Natural killer cell (primary cell): ENCODE data around the gene INPP5K. TPM values are rescaled to one million over a fixed set of nuclear protein-coding genes. Genes with fewer than 3 reads are reported as not detected.

Experiments
- ATAC-seq, 3 donors: fragments of 150-1000 bp in 2 of 3; fragments of 200-7000 bp in 1 of 3; cut with Tn5 transposase; 1 replicate in 1 of 3; 2 replicates in 2 of 3; pipeline ENCODE4 v1.10.0; 2021; ENCODE audit warnings: mild to moderate bottlenecking in 2 of 3, moderate library complexity in 2 of 3
- DNase-seq, 2 donors: peaks; one replicate each; pipeline versions ENCODE4 v3.0.0 to v3.0.0-alpha.2; 2013 to 2021; ENCODE audit warnings: mixed read lengths in 1 of 2
- H3K27ac ChIP-seq: one replicate; pipeline ENCODE4 v1.5.1; 2013; ENCODE audit warnings: mild to moderate bottlenecking, low read length
- H3K27me3 ChIP-seq: one replicate; pipeline ENCODE4 v1.6.1; 2013; ENCODE audit warnings: low read length; ENCODE audit not compliant: control insufficient read depth, insufficient read depth
- H3K36me3 ChIP-seq: one replicate; pipeline ENCODE4 v1.6.1; 2013; ENCODE audit warnings: low read length; ENCODE audit not compliant: control insufficient read depth, insufficient read depth
- H3K4me1 ChIP-seq: one replicate; pipeline ENCODE4 v1.6.1; 2013; ENCODE audit warnings: low read length; ENCODE audit not compliant: control insufficient read depth, insufficient read depth
- H3K4me3 ChIP-seq: one replicate; pipeline ENCODE4 v1.5.1; 2013; ENCODE audit warnings: low read length
- H3K9me3 ChIP-seq: one replicate; pipeline ENCODE4 v1.6.1; 2013; ENCODE audit warnings: low read length; ENCODE audit not compliant: control insufficient read depth, insufficient read depth
- H3K27ac Mint-ChIP-seq, 2 donors: one replicate each; pipeline ENCODE4 v1.8.0; 2022; ENCODE audit warnings: mild to moderate bottlenecking in 2 of 2, mixed read lengths in 2 of 2, moderate library complexity in 1 of 2
- H3K27me3 Mint-ChIP-seq, 2 donors: one replicate each; pipeline ENCODE4 v1.8.0; 2022; ENCODE audit warnings: low read depth in 2 of 2, mixed read lengths in 2 of 2
- H3K36me3 Mint-ChIP-seq: one replicate; pipeline ENCODE4 v1.8.0; 2022; ENCODE audit warnings: mixed read lengths
- H3K4me1 Mint-ChIP-seq, 2 donors: one replicate each; pipeline ENCODE4 v1.8.0; 2022; ENCODE audit warnings: mixed read lengths in 2 of 2
- H3K4me3 Mint-ChIP-seq: one replicate; pipeline ENCODE4 v1.8.0; 2022; ENCODE audit warnings: mild to moderate bottlenecking, moderate library complexity, mixed read lengths
- H3K9me3 Mint-ChIP-seq, 2 donors: one replicate each; pipeline ENCODE4 v1.8.0; 2022; ENCODE audit warnings: mixed read lengths in 2 of 2
- WGBS: methylation state at CpG from one replicate; pipeline ENCODE4 v1.1.7; 2013; ENCODE audit warnings: missing lambda C conversion rate; ENCODE audit not compliant: insufficient coverage; 5-methylcytosine and 5-hydroxymethylcytosine counted together
- intact Hi-C: fragments of 100-400 bp; cut with micrococcal nuclease; formaldehyde crosslinking; loops from one replicate; pipeline ENCODE4 v1.14.2; 2022
- total RNA-seq, 4 donors: library from RNA; stranded (reverse); fragments of 120-200 nt in 1 of 4; gene quantifications; one replicate each; pipeline versions ENCODE4 v1.2.3 to v1.2.4, GENCODE V29; 2013 to 2022
- TF ChIP-seq, protein P1 (sequence below): fragments of 200-600 bp; IDR thresholded peaks from one replicate; pipeline ENCODE4 v1.8.0; 2022; ENCODE audit warnings: antibody characterized with exemption

Gene INPP5K
- total RNA-seq, 3 donors from 2014 or later (not counting 1 experiment from before 2014, with no cell fraction given) = 278 to 317 (median 292) TPM

DNA sequence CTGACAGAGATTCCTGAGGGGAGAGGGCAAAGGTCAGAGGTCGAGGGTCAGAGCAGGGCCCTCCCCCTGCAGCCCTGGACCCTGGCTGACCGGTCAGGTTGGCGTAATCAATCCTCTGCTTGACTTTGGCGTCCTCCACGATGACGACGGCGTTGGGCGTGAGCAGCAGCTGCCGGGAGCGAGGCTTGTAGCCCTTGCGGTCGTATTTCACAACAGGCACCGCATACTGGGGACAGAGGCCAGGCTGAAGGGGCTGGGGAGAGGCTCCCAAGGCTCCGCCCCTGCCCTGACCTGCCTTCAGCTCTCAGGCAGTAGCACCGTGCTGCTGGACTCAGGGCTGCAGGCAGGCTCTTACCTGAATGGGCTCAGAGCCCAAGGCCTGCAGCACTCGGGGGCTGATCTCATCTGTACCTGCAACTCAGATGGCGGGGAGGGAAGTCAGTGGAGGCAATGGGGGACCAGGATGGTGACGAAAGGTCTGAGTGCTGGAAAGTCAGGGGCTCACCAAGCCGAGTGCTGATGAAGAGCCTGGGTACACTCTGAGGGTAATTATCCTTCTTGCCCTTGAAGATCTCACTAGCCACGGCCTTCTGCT is 48.4 kb downstream of the INPP5K start:
- intact Hi-C loops = no loop called here
- H3K4me1 Mint-ChIP-seq = peaks cover 6% of the 10 kb centered on the region in 2 donors
- no peaks in the 10 kb centered on the region for H3K9me3 ChIP-seq
- H3K4me3 Mint-ChIP-seq = no peak overlapping the region
- DNase-seq (no peak), ATAC-seq (no peak)
- peaks cover 26 to 41% of the 10 kb centered on the region in 2 donors for H3K27me3 Mint-ChIP-seq
- peaks cover 2% of the 10 kb centered on the region for H3K27me3 ChIP-seq
- no peak overlapping the region for H3K27ac Mint-ChIP-seq
- H3K27ac ChIP-seq = no peak overlapping the region
- H3K36me3 ChIP-seq = no peaks in the 10 kb centered on the region
- no peaks in the 10 kb centered on the region for H3K9me3 Mint-ChIP-seq
- H3K4me1 ChIP-seq = peaks cover 16% of the 10 kb centered on the region
- TF ChIP-seq, protein P1, sequence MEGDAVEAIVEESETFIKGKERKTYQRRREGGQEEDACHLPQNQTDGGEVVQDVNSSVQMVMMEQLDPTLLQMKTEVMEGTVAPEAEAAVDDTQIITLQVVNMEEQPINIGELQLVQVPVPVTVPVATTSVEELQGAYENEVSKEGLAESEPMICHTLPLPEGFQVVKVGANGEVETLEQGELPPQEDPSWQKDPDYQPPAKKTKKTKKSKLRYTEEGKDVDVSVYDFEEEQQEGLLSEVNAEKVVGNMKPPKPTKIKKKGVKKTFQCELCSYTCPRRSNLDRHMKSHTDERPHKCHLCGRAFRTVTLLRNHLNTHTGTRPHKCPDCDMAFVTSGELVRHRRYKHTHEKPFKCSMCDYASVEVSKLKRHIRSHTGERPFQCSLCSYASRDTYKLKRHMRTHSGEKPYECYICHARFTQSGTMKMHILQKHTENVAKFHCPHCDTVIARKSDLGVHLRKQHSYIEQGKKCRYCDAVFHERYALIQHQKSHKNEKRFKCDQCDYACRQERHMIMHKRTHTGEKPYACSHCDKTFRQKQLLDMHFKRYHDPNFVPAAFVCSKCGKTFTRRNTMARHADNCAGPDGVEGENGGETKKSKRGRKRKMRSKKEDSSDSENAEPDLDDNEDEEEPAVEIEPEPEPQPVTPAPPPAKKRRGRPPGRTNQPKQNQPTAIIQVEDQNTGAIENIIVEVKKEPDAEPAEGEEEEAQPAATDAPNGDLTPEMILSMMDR = no peak
- 92% methylated on average over 21 of the region's 21 CpGs for WGBS
- no peaks in the 10 kb centered on the region for H3K36me3 Mint-ChIP-seq
- no peak overlapping the region for H3K4me3 ChIP-seq

DNA sequence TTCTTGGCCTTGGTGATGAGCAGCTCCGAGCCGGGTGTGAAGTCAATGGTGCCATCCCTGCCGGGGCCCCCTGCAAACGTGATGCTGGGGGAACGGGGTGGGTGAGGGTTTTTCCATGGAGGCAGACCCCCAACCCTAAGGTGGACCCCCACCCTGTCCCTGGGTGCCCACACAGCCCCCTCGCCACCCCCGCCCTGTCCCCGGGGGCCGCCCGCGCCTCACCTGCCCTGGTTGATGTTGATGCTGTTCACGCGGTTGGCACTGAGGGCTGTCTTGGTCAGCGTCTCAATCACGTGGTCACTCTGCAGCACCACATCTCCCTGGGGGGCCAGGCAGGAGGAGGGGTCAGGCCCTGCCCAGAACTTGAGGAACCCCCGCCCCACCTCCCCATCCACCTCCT is 49.2 kb downstream of the INPP5K start:
- TF ChIP-seq, protein P1 = no peak
- no peak overlapping the region for H3K27ac Mint-ChIP-seq
- H3K27me3 Mint-ChIP-seq = peaks cover 19 to 35% of the 10 kb centered on the region in 2 donors
- Histone ChIP-seq H3K27me3 (peaks cover 4% of the 10 kb centered on the region), H3K4me3 (no peak overlapping the region), H3K27ac (no peak overlapping the region), H3K36me3 (no peaks in the 10 kb centered on the region), H3K9me3 (no peaks in the 10 kb centered on the region), H3K4me1 (peaks cover 22% of the 10 kb centered on the region)
- H3K9me3 Mint-ChIP-seq = no peaks in the 10 kb centered on the region
- no peak for DNase-seq
- 94% methylated on average over 15 of the region's 16 CpGs for WGBS
- no peak overlapping the region for H3K4me3 Mint-ChIP-seq
- no peaks in the 10 kb centered on the region for H3K36me3 Mint-ChIP-seq
- H3K4me1 Mint-ChIP-seq = peaks cover 11 to 14% of the 10 kb centered on the region in 2 donors
- intact Hi-C loops = no loop called here
- ATAC-seq = no peak

DNA sequence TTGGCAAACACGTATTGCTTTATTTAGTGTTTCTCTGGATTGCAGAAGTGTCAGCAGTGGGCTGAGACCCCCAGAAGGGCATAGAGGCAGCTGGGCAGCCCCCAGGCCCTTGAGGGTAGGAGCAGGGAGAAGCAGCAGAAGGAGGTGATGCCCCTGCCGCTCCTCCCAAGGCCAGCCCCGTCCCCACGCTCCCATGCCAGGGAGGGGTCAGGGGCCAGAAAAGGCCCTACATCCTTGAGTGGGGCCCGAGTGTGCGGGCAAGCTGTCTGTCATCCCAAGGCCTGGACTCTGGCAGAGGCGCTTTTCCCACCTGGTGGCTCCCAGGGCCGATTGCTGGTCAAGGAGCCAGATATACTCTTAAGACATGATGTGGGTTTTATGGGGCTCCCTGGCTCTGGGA is 52.2 kb downstream of the INPP5K start:
- H3K9me3 Mint-ChIP-seq = no peaks in the 10 kb centered on the region
- H3K4me1 Mint-ChIP-seq = peaks cover 16 to 22% of the 10 kb centered on the region in 2 donors
- Histone ChIP-seq H3K4me3 (no peak overlapping the region), H3K27me3 (peaks cover 26% of the 10 kb centered on the region), H3K36me3 (no peaks in the 10 kb centered on the region), H3K4me1 (peaks cover 36% of the 10 kb centered on the region), H3K27ac (no peak overlapping the region), H3K9me3 (no peaks in the 10 kb centered on the region)
- DNase-seq (no peak), ATAC-seq (no peak)
- H3K27me3 Mint-ChIP-seq = peaks cover 23 to 41% of the 10 kb centered on the region in 2 donors
- H3K4me3 Mint-ChIP-seq = no peak overlapping the region
- 92% methylated on average over 8 of the region's 8 CpGs for WGBS
- intact Hi-C loops = no loop called here
- H3K27ac Mint-ChIP-seq = no peak overlapping the region
- no peaks in the 10 kb centered on the region for H3K36me3 Mint-ChIP-seq
- TF ChIP-seq, protein P1 = no peak
